ENCODE results near the gene PIWIL1. TPM values are rescaled to one million over a fixed set of nuclear protein-coding genes. Genes with fewer than 3 reads are reported as not detected.

The PIWIL1 gene
- total RNA-seq, 1 experiment from 2014 or later: not detected

GRCh38 chr12:130301559-130301958, 36.1 kb upstream of the PIWIL1 start:
- ChIA-PET POLR2A (no interaction called here), CTCF (interaction anchor here (0.9 kb wide), 1 partner anchor 253 kb away, joined by 3 read pairs; no protein-coding TSS in a partner anchor)
- peaks cover 18% of the 10 kb centered on the region for H3K27me3 Mint-ChIP-seq (ENCODE audit: insufficient read depth, unreplicated experiment)
- intact Hi-C loops (cut with micrococcal nuclease): no loop called here
- no peak overlapping the region for H3K4me3 Mint-ChIP-seq (ENCODE audit: unreplicated experiment)
- H3K36me3 Mint-ChIP-seq (ENCODE audit: insufficient read depth, unreplicated experiment): no peaks in the 10 kb centered on the region
- TF ChIP-seq CTCF (IDR thresholded peaks at IDR 0.05; ENCODE audit: unreplicated experiment): no peak
- BruUV-seq (replicated peaks): no TSS peak
- DNase-seq (ENCODE audit: unreplicated experiment): no peak
- no peaks in the 10 kb centered on the region for H3K4me1 Mint-ChIP-seq (ENCODE audit: insufficient read depth, unreplicated experiment)
- peaks cover 11% of the 10 kb centered on the region for H3K9me3 Mint-ChIP-seq (ENCODE audit: unreplicated experiment)
- H3K27ac Mint-ChIP-seq (ENCODE audit: low read depth, unreplicated experiment): no peak overlapping the region

GRCh38 chr12:130303781-130304180, 33.9 kb upstream of the PIWIL1 start:
- peaks cover 18% of the 10 kb centered on the region for H3K27me3 Mint-ChIP-seq (ENCODE audit: insufficient read depth, unreplicated experiment)
- no peak overlapping the region for H3K27ac Mint-ChIP-seq (ENCODE audit: low read depth, unreplicated experiment)
- DNase-seq (ENCODE audit: unreplicated experiment): no peak
- peaks cover 11% of the 10 kb centered on the region for H3K9me3 Mint-ChIP-seq (ENCODE audit: unreplicated experiment)
- no TSS peak for BruUV-seq (replicated peaks)
- intact Hi-C loops (cut with micrococcal nuclease): no loop called here
- H3K4me3 Mint-ChIP-seq (ENCODE audit: unreplicated experiment): no peak overlapping the region
- POLR2A ChIA-PET: no interaction called here
- CTCF ChIA-PET: interaction anchor here (0.6 to 1.1 kb wide), 2 partner anchors 241 to 273 kb away, joined by 3 to 4 read pairs; no protein-coding TSS in a partner anchor
- no peaks in the 10 kb centered on the region for H3K36me3 Mint-ChIP-seq (ENCODE audit: insufficient read depth, unreplicated experiment)
- no peak for TF ChIP-seq CTCF (IDR thresholded peaks at IDR 0.05; ENCODE audit: unreplicated experiment)
- no peaks in the 10 kb centered on the region for H3K4me1 Mint-ChIP-seq (ENCODE audit: insufficient read depth, unreplicated experiment)

GRCh38 chr12:130307859-130308258, 29.8 kb upstream of the PIWIL1 start:
- H3K4me1 Mint-ChIP-seq (ENCODE audit: insufficient read depth, unreplicated experiment): no peaks in the 10 kb centered on the region

GRCh38 chr12:130308393-130308792, 29.3 kb upstream of the PIWIL1 start:
- H3K4me3 Mint-ChIP-seq (ENCODE audit: unreplicated experiment): no peak overlapping the region
- H3K27ac Mint-ChIP-seq (ENCODE audit: low read depth, unreplicated experiment): no peak overlapping the region
- H3K4me1 Mint-ChIP-seq (ENCODE audit: insufficient read depth, unreplicated experiment): no peaks in the 10 kb centered on the region
- H3K27me3 Mint-ChIP-seq (ENCODE audit: insufficient read depth, unreplicated experiment): peaks cover 5% of the 10 kb centered on the region
- ChIA-PET POLR2A (no interaction called here), CTCF (interaction anchor here (1.8 kb wide), 1 partner anchor 27 kb away, joined by 4 read pairs; no protein-coding TSS in a partner anchor)
- H3K36me3 Mint-ChIP-seq (ENCODE audit: insufficient read depth, unreplicated experiment): no peaks in the 10 kb centered on the region
- H3K9me3 Mint-ChIP-seq (ENCODE audit: unreplicated experiment): no peaks in the 10 kb centered on the region
- DNase-seq (ENCODE audit: unreplicated experiment): no peak
- no TSS peak for BruUV-seq (replicated peaks)
- no peak for TF ChIP-seq CTCF (IDR thresholded peaks at IDR 0.05; ENCODE audit: unreplicated experiment)
- intact Hi-C loops (cut with micrococcal nuclease): no loop called here

More at GRCh38 chr12:130307859-130308258, 29.8 kb upstream of the PIWIL1 start:
- intact Hi-C loops (cut with micrococcal nuclease): no loop called here
- TF ChIP-seq CTCF (IDR thresholded peaks at IDR 0.05; ENCODE audit: unreplicated experiment): no peak
- Mint-ChIP-seq H3K4me3 (ENCODE audit: unreplicated experiment) (no peak overlapping the region), H3K27ac (ENCODE audit: low read depth, unreplicated experiment) (no peak overlapping the region), H3K36me3 (ENCODE audit: insufficient read depth, unreplicated experiment) (no peaks in the 10 kb centered on the region), H3K9me3 (ENCODE audit: unreplicated experiment) (no peaks in the 10 kb centered on the region), H3K27me3 (ENCODE audit: insufficient read depth, unreplicated experiment) (peaks cover 11% of the 10 kb centered on the region)
- BruUV-seq (replicated peaks): no TSS peak
- ChIA-PET POLR2A (no interaction called here), CTCF (interaction anchor here (0.7 to 1.1 kb wide), 2 partner anchors 159 to 276 kb away, joined by 3 read pairs; no protein-coding TSS in a partner anchor)
- DNase-seq (ENCODE audit: unreplicated experiment): no peak

Measured in MCF 10A (cell line).